Subcutaneous adipose tissue (tissue), 4 donors: ENCODE data around the gene IGDCC3. TPM values are rescaled to one million over a fixed set of nuclear protein-coding genes. Genes with fewer than 3 reads are reported as not detected.

ENCODE experiments used
- total RNA-seq, 4 donors: library from RNA; depleted of rRNA; stranded (reverse); fragments of >200 nt; gene quantifications; one replicate each; pipeline ENCODE4 v1.1.0, GENCODE V29; 2016
- TF ChIP-seq, protein P1 (sequence below): fragments of 450-650 bp; IDR thresholded peaks from one replicate; pipeline ENCODE4 v1.5.1; 2016; ENCODE audit warnings: low read depth, mild to moderate bottlenecking, control low read depth, antibody characterized with exemption, moderate library complexity

The IGDCC3 gene
- total RNA-seq, 4 donors from 2014 or later: not detected

DNA sequence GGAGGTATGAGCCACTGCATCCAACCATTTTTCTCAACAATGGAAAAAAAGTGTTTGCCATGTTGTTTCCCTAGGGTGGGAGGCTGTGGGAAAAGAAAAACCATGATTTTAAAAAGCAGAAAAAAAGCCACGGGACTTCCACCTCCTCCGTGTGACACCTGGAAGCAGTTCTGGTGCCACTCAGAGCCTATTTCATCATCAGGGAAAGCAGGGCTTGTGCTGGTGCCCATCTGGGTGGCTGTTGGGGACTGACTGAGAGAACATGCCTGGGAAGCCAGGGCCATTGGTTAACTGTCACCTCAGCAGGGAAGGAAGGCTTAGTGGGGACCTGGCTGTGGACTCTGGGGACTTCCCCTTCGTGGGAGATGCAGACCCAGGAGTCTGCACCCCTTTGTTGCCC is 66.0 kb downstream of the IGDCC3 start:
- TF ChIP-seq, protein P1, sequence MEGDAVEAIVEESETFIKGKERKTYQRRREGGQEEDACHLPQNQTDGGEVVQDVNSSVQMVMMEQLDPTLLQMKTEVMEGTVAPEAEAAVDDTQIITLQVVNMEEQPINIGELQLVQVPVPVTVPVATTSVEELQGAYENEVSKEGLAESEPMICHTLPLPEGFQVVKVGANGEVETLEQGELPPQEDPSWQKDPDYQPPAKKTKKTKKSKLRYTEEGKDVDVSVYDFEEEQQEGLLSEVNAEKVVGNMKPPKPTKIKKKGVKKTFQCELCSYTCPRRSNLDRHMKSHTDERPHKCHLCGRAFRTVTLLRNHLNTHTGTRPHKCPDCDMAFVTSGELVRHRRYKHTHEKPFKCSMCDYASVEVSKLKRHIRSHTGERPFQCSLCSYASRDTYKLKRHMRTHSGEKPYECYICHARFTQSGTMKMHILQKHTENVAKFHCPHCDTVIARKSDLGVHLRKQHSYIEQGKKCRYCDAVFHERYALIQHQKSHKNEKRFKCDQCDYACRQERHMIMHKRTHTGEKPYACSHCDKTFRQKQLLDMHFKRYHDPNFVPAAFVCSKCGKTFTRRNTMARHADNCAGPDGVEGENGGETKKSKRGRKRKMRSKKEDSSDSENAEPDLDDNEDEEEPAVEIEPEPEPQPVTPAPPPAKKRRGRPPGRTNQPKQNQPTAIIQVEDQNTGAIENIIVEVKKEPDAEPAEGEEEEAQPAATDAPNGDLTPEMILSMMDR: no peak

DNA sequence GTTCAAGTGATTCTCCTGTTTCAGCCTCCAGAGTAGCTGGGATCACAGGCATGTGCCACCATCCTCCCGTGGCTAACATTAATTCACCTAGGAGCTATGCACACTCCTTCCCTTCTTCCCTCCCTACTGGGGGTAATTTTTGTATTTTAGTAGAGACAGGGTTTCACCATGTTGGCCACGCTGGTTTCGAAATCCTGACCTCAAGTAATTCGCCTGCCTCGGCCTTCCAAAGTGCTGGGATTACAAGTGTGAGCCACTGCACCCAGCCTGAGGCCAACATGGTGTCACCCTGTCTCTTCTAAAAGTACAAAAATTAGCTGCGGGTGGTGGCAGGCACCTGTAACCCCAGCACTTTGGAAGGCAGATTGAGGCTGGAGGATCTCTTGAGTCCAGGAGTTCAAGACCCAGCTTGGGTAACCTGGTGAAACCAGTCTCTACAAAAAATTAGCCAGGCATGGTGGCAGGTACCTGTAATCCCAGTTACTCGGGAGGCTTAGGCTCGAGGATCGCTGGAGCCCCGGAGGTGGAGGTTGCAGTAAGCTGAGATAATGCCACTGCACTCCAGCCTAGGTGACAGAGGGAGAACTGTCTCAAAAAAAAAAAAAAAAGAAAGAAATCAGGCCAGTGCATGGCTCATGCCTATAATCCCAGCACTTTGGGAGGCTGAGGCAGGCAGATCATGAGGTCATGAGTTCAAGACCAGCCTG is 67.2 kb downstream of the IGDCC3 start:
- TF ChIP-seq, protein P1: no peak

DNA sequence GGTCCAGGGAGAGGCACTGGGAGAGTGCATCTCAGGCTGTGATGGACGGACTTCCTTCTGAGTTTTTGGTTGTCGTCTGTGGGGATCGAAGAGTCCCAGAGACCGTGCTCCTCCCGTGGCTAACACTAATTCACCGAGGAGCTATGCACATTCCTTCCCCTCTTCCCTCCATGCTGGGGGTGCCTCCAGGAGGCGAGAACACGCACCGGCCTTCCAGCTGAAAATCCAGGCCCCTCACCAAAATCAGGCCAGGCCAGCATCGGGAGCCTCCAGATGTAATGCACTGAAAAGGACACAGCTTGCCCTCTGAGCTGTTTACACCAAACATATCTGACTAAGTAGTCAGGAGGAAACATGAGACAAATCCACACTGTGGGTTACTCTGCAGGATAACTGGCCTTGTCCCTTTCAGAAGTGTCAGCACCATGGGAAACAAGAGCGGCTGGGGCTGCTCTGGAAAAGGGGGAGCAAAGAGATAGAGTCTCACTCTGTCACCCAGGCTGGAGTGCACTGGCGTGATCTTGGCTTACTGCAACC is 67.9 kb downstream of the IGDCC3 start:
- TF ChIP-seq, protein P1: no peak

DNA sequence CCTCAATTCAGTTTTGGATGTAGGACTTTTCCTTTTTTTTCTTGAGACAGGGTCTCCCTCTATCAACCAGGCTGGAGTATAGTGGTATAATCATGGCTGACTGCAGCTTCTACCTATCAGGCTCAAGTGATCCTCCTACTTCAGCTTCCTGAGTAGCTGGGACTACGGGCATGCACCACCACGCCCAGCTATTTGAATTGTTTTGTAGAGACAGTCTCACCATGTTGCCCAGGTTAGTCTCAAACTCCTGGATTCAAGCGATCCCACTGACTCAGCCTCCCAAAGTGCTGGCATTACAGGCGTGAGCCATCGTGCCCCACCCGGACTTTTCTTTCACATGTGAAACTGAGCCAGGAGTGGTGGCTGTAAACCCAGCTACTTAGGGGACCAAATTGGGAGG is 69.8 kb downstream of the IGDCC3 start:
- TF ChIP-seq, protein P1: no peak

DNA sequence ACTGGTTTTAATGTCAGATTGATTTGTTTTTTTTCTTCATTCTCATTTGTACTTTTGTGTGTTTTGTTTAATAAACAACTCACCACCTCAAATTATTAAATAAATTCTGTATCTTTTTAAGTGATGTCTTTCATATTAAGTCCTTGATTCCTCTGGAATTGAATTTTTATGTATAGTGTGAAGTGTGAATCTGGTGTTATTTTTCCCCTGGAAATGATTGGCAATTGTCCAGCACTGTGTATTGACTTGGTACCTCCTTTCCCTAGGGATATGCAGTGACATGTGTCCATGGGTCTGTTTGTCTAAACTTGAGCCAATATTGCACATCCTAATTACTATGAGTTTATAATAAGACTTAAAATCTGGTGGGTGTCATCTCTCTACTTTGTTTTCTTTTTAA is 71.3 kb downstream of the IGDCC3 start:
- TF ChIP-seq, protein P1: no peak

DNA sequence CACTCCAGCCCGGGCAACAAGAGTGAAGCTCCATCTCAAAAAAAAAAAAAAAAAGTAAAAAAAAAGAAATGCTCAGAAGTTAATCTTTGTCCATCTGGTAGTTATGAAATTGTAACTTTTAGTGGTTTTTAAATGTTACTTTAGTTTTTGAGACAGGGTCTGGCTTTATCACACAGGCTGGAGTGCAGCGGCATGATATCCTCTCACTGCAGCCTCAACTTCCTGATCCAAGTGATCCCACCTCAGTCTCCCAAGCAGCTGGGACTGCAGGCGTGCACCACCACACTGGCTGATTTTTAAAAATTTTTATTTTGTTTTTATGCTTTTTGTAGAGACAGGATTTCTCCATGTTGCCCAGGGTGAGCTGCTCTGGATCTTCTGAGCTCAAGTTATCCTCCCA is 72.0 kb downstream of the IGDCC3 start:
- TF ChIP-seq, protein P1: no peak

DNA sequence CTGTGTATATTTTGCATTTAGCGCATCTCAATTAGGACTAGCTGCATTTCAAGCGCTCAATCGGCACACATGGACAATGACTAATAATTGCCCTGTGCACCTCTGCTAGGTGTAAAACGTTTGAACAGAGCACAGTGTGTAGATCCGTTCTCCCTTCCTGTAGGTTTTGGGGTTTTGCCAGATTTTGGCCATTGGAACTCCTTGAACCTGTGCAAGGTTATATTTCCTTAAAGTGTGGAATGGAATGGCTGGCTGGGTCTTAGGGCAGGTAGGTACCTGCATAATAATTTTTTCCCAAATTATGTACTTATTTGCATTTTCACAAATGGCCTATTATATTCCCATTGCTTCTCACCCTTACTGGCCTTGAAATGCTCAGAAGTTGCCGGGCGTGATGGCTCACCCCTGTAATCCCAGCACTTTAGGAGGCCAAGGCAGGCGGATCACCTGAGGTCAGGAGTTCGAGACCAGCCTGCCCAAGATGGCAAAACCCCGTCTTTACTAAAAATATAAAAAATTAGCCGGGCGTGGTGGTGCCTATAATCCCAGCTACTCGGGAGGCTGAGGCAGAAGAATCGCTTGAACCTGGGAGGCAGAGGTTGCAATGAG is 72.5 kb downstream of the IGDCC3 start:
- TF ChIP-seq, protein P1: no peak
